RWPE1 (cell line): ENCODE data around the gene HERC4.
"Not testable (repeated sequence)": the region's sequence is repeated elsewhere in the genome, so short reads cannot be mapped to it uniquely, and the experiment has no call there.

Source experiments
- CTCF ChIA-PET: fragments of 350-600 bp; sonication (Branson Sonifier 250); formaldehyde crosslinking; extraction: SDS; loops from one replicate; lab custom pipeline; 2021; lab: Yijun Ruan, JAX
- POLR2A ChIA-PET: fragments of 400-600 bp; formaldehyde crosslinking; extraction: SDS; loops from one replicate; lab custom pipeline; 2020; ENCODE audit warnings: antibody characterized with exemption; ENCODE audit not compliant: low non-redundant PET; lab: Yijun Ruan, JAX
- DNase-seq: peaks from one replicate; pipeline ENCODE4 v3.0.0; 2012; ENCODE audit warnings: low spot score
- H3K27ac ChIP-seq: fragments of 450-650 bp; 2 replicates; pipeline ENCODE4 v1.5.1; 2017
- CTCF ChIP-seq: fragments of 450-650 bp; conservative IDR thresholded peaks from 2 replicates; pipeline ENCODE4 v1.5.1; 2017; ENCODE audit warnings: low read depth, mild to moderate bottlenecking

The HERC4 gene

GRCh38 chr10:68027429-68027828 is 47.7 kb downstream of the HERC4 start:
- no peak for TF ChIP-seq CTCF
- ChIA-PET CTCF (no interaction called here), POLR2A (no interaction called here)

GRCh38 chr10:68023292-68023691 is 51.8 kb downstream of the HERC4 start:
- CTCF ChIA-PET: interaction anchor here (0.6 kb wide), 1 partner anchor 391 kb away, joined by 3 read pairs; no protein-coding TSS in a partner anchor
- POLR2A ChIA-PET: no interaction called here
- no peak for TF ChIP-seq CTCF
- H3K27ac ChIP-seq: no peak overlapping the region
- no peak for DNase-seq

More at GRCh38 chr10:68027429-68027828, 47.7 kb downstream of the HERC4 start:
- no peak overlapping the region for H3K27ac ChIP-seq
- no peak for DNase-seq

GRCh38 chr10:68022324-68022723 is 52.8 kb downstream of the HERC4 start:
- DNase-seq, CTCF ChIA-PET, H3K27ac ChIP-seq: not testable (repeated sequence)
- POLR2A ChIA-PET: interaction anchor here (0.6 kb wide), 1 partner anchor 45 kb away, joined by 5 read pairs; no protein-coding TSS in a partner anchor

GRCh38 chr10:68016519-68016918 is 58.6 kb downstream of the HERC4 start:
- CTCF ChIA-PET, H3K27ac ChIP-seq, POLR2A ChIA-PET, DNase-seq: not testable (repeated sequence)

- no peak overlapping the region for H3K27ac ChIP-seq
- no peak for TF ChIP-seq CTCF
- no peak for DNase-seq
- ChIA-PET POLR2A (no interaction called here), CTCF (no interaction called here)
Measured at GRCh38 chr10:68010426-68010940, 64.6 kb downstream of the HERC4 start.

- no peak overlapping the region for H3K27ac ChIP-seq
- POLR2A ChIA-PET: no interaction called here
- no peak for TF ChIP-seq CTCF
- CTCF ChIA-PET: no interaction called here
- no peak for DNase-seq
Measured at GRCh38 chr10:68007356-68007755, 67.7 kb downstream of the HERC4 start.

GRCh38 chr10:68001539-68001938 is 73.5 kb downstream of the HERC4 start:
- TF ChIP-seq CTCF: no peak
- DNase-seq: no peak
- ChIA-PET CTCF (no interaction called here), POLR2A (no interaction called here)
- H3K27ac ChIP-seq: no peak overlapping the region
